DMS 273 (cell line): ENCODE results near the gene OR56A4.
"Not testable (repeated sequence)": the region's sequence is repeated elsewhere in the genome, so short reads cannot be mapped to it uniquely, and the experiment has no call there.

Experiments
- DNase-seq: peaks from one replicate; lab custom pipeline; 2025; ENCODE audit not compliant: unreplicated experiment; lab: John Stamatoyannopoulos, UW

Gene OR56A4

DNA sequence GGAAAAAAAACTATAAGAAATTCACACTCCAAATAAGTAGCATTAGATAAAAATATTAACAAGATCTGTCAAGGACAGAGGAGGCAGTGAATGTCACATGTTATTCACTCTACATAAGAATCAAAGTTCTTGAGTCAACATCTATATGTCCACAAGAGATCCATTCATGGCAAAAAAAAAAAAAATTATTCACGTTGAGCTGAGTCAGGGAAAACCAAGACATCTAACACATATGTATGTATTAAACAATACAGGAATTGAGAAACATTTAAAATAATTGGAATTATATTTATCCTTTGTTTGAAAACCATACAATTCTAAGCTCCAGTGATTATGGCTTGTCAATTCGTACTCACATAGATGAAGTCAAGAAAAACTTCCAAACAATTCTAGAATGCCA lies 39.8 kb downstream of the OR56A4 start:
- no peak for DNase-seq

DNA sequence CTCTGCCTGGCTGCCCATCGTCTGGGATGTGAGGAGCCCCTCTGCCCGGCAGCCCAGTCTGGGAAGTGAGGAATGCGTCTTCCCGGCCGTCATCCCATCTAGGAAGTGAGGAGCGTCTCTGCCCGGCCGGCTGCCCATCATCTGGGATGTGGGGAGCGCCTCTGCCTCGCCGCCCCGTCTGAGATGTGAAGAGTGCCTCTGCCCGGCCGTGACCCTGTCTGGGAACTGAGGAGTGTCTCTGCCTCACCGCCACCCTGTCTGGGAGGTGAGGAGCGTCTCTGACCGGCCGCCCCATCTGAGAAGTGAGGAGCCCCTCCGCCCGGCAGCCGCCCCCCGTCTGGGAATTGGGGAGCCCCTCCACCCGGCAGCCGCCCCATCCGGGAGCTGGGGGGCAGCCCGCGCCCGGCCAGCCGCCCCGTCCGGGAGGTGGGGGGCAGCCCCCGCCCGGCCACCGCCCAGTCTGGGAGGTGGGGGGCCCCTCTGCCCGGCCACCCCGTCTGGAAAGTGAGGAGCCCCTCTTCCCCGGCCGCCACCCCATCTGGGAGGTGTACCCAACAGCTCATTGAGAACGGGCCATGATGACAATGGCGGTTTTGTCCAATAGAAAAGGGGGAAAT lies 45.9 kb downstream of the OR56A4 start:
- DNase-seq = not testable (repeated sequence)

DNA sequence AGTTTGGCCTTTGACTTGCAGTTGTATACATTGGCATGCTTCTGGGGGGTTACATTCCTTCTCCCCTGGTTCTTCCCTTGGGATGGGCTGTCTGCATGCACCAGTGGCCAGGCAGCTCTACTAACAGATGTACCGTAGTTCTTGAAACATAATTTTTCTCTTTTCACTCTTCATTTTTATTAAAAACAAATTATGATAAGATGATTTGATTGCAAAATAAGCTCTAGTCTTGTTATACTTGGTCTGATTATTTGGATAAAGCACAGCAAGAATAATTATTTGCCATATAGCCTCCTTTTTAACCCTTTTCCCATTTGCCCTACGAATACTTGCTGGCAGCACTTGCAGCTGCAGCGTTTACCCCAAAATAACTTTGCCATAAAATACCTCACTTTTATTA lies 51.2 kb downstream of the OR56A4 start:
- no peak for DNase-seq
